AG04450 (cell line): ENCODE results near the gene TTYH3. TPM values are rescaled to one million over a fixed set of nuclear protein-coding genes. Genes with fewer than 3 reads are reported as not detected.

Source experiments
- CTCF ChIA-PET: fragments of 300-600, 350-600 bp; formaldehyde crosslinking; extraction: SDS; loops from one replicate; lab custom pipeline; 2022; ENCODE audit warnings: antibody characterized with exemption, inconsistent platforms; lab: Charles Lee
- POLR2A ChIA-PET: fragments of 350-600 bp; formaldehyde crosslinking; extraction: SDS; loops from one replicate; lab custom pipeline; 2021; ENCODE audit warnings: antibody characterized with exemption, inconsistent platforms; lab: Yijun Ruan, JAX
- DNase-seq: peaks from one replicate; pipeline ENCODE4 v3.0.0-alpha.2; 2011; ENCODE audit warnings: low read depth, low spot score
- H3K27ac ChIP-seq: one replicate; pipeline ENCODE4 v1.5.1; 2012; ENCODE audit warnings: low read depth, low read length, control low read depth
- H3K27me3 ChIP-seq: one replicate; pipeline ENCODE4 v1.6.0; 2012; ENCODE audit warnings: low read length; ENCODE audit not compliant: control insufficient read depth, insufficient read depth
- H3K4me3 ChIP-seq: 2 replicates; pipeline ENCODE4 v1.5.1; 2011; ENCODE audit warnings: mild to moderate bottlenecking, low read depth, low read length, control low read depth
- H3K9me3 ChIP-seq: 2 replicates; pipeline ENCODE4 v1.5.1; 2012; ENCODE audit warnings: low read length; ENCODE audit not compliant: control insufficient read depth, insufficient read depth
- CTCF ChIP-seq: IDR thresholded peaks from 2 replicates; pipeline ENCODE4 v1.5.1; 2011; ENCODE audit warnings: low read depth, low read length, control low read depth, inconsistent platforms
- polyA plus RNA-seq: library from polyadenylated mRNA; depleted of rRNA; stranded (reverse); fragments of >200 nt; gene quantifications from 2 replicates; pipeline ENCODE4 v1.2.3, GENCODE V29; 2011

TTYH3 gene
- polyA plus RNA-seq, 1 experiment: 30.8 TPM

DNA sequence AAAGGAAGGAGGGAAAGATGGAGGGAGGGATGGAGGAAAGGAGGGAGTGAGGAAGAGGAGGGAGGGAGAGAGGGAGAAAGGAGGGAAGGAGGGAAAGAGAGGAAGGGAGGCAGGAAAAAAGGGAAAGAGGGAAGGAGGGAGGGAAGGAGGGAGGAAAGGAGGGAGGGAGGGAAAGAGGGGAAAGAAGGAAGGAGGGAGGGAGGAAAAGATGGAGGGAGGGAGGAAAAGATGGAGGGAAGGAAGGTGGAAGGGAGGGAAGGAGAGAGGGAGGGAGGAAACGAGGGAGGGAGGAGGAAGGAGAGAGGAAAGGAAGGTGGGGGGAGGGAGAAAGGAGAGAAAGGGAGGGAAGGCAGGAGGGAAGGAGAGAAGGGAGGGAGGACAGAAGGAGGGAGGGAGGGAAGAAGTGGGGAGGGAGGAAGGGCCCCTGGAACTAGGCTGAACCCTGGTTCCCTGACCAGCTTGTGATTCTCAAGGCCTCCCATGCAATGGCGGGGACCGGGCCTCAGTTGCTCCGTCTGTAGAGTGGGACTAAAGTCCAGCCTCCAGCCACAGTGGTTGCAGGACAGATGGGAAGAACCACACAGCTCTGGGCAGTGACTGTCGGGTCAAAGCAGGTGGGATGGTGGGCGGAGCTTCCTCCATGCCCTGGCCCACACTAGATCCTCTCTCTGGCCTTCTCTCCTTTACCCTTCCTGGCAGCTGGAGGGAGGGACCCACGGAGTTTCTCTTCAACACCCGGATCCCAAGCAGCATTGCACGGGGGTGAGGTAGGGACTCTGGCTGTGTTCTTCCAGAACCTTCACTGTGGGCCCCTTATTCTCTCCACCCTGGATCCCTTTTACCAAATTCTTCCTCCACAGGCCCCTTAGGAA is 4.3 kb upstream of the TTYH3 start:
- no peak for TF ChIP-seq CTCF
- Histone ChIP-seq H3K27ac (peak overlapping the region; percentile 52), H3K9me3 (no peaks in the 10 kb centered on the region; the same call in 1 of the 2 replicates), H3K27me3 (no peaks in the 10 kb centered on the region), H3K4me3 (no peak overlapping the region)
- CTCF ChIA-PET: no interaction called here
- DNase-seq: no peak
- POLR2A ChIA-PET: no interaction called here

GRCh38 chr7:2628130-2628482 is 3.7 kb upstream of the TTYH3 start:
- CTCF ChIA-PET: no interaction called here
- Histone ChIP-seq H3K27me3 (no peaks in the 10 kb centered on the region), H3K4me3 (no peak overlapping the region), H3K27ac (no peak overlapping the region), H3K9me3 (no peaks in the 10 kb centered on the region; the same call in 1 of the 2 replicates)
- no peak for DNase-seq
- POLR2A ChIA-PET: interaction anchor here (0.7 kb wide), 1 partner anchor 9 kb away, joined by 3 read pairs; no protein-coding TSS in a partner anchor
- no peak for TF ChIP-seq CTCF

DNA sequence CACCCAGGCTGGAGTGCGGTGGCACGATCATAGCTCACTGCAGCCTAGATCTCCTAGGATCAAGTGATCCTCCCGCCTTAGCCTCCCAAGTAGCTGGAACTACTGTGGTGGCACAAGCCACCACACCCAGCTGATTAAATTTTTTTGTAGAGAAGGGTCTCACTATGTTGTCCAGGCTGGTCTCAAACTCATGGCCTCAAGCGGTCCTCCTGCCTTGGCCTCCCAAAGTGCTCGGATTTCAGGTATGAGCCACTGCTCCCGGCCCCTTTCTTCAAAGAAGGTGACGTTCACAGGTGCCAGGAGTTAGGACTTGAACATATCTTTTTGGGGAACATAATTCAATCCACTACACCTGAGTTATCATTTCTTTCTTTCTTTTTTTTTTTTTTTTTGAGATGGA is 2.9 kb upstream of the TTYH3 start:
- H3K27ac ChIP-seq: no peak overlapping the region
- H3K27me3 ChIP-seq: no peaks in the 10 kb centered on the region
- ChIA-PET POLR2A (interaction anchor here (0.7 kb wide), 1 partner anchor 10 kb away, joined by 3 read pairs; no protein-coding TSS in a partner anchor), CTCF (no interaction called here)
- H3K9me3 ChIP-seq: no peaks in the 10 kb centered on the region; the same call in 1 of the 2 replicates
- no peak for DNase-seq
- no peak overlapping the region for H3K4me3 ChIP-seq
- TF ChIP-seq CTCF: no peak

GRCh38 chr7:2629746-2630681 is 1.8 kb upstream of the TTYH3 start:
- CTCF ChIA-PET: no interaction called here
- POLR2A ChIA-PET: no interaction called here

More at GRCh38 chr7:2629746-2630681, 1.8 kb upstream of the TTYH3 start:
- H3K27ac ChIP-seq: no peak overlapping the region
- no peaks in the 10 kb centered on the region; the same call in 1 of the 2 replicates for H3K9me3 ChIP-seq
- TF ChIP-seq CTCF: no peak
- no peaks in the 10 kb centered on the region for H3K27me3 ChIP-seq
- H3K4me3 ChIP-seq: no peak overlapping the region
- no peak for DNase-seq
